Measurements from ENCODE around the gene SRRD. TPM values are rescaled to one million over a fixed set of nuclear protein-coding genes. Genes with fewer than 3 reads are reported as not detected.

SRRD gene
- total RNA-seq, 6 experiments from 2014 or later, result 11.4 to 15.2 (median 11.8) TPM

DNA sequence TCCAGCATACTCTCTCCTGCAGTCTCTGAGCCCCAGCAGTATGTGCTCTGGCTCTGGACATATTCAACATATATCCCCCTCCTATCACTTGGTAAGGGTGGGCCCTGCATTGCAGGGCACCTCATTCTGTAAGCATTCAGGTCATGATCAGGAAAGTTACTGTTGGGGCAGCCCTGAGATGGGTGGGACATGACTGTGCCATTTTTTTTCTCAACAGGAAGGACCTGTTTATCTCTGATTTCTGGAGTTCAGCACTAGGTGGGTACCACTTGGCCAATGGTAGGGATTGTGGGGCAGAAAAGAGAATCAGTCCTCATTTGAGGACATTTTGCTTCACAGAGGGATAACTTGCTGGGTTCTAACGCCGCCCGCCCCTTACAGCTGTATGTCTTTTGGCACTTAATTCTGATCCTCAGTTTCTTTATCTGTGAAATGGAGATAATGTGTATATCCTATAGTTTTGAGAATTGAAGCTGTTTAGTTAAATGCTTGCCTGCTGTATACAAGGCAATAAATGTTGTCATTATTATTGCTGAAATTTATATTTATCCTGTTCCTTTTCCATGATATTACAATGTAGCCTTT, 2.2 kb downstream of the SRRD start:
- Histone ChIP-seq H3K9me3 (no peaks in the 10 kb centered on the region), H3K4me1 (peaks cover 0 to 12% (median 0%) of the 10 kb centered on the region in 4 donors), H3K36me3 (peaks cover 0 to 33% (median 4%) of the 10 kb centered on the region in 4 donors), H3K27ac (no peak overlapping the region), H3K4me3 (no peak overlapping the region), H3K27me3 (no peaks in the 10 kb centered on the region)
- DNase-seq (no peak), ATAC-seq (no peak)
- intact Hi-C loops (cut with DNase I), result no loop called here
- TF ChIP-seq, protein P1, sequence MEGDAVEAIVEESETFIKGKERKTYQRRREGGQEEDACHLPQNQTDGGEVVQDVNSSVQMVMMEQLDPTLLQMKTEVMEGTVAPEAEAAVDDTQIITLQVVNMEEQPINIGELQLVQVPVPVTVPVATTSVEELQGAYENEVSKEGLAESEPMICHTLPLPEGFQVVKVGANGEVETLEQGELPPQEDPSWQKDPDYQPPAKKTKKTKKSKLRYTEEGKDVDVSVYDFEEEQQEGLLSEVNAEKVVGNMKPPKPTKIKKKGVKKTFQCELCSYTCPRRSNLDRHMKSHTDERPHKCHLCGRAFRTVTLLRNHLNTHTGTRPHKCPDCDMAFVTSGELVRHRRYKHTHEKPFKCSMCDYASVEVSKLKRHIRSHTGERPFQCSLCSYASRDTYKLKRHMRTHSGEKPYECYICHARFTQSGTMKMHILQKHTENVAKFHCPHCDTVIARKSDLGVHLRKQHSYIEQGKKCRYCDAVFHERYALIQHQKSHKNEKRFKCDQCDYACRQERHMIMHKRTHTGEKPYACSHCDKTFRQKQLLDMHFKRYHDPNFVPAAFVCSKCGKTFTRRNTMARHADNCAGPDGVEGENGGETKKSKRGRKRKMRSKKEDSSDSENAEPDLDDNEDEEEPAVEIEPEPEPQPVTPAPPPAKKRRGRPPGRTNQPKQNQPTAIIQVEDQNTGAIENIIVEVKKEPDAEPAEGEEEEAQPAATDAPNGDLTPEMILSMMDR (IDR thresholded peaks at IDR 0.05), result no peak
- TF ChIP-seq POLR2A (IDR thresholded peaks at IDR 0.05), result no peak
- 53% methylated on average over 3 of the region's 3 CpGs for WGBS (ENCODE audit: insufficient coverage, low coverage, low lambda C conversion rate, missing lambda C conversion rate)

- Histone ChIP-seq H3K27me3 (no peaks in the 10 kb centered on the region), H3K27ac (no peak overlapping the region), H3K36me3 (peaks cover 0 to 38% (median 9%) of the 10 kb centered on the region in 4 donors), H3K4me1 (peaks cover 0 to 12% (median 0%) of the 10 kb centered on the region in 4 donors), H3K4me3 (no peak overlapping the region), H3K9me3 (no peaks in the 10 kb centered on the region)
- intact Hi-C loops (cut with DNase I), result no loop called here
- no peak for DNase-seq
- WGBS (ENCODE audit: insufficient coverage, low coverage, low lambda C conversion rate, missing lambda C conversion rate), result 76% methylated on average over 5 of the region's 5 CpGs
- ATAC-seq, result no peak
- no peak for TF ChIP-seq POLR2A (IDR thresholded peaks at IDR 0.05)
- TF ChIP-seq, protein P1 (IDR thresholded peaks at IDR 0.05), result no peak
Observed at GRCh38 chr22:26486394-26486793, 2.7 kb downstream of the SRRD start.

DNA sequence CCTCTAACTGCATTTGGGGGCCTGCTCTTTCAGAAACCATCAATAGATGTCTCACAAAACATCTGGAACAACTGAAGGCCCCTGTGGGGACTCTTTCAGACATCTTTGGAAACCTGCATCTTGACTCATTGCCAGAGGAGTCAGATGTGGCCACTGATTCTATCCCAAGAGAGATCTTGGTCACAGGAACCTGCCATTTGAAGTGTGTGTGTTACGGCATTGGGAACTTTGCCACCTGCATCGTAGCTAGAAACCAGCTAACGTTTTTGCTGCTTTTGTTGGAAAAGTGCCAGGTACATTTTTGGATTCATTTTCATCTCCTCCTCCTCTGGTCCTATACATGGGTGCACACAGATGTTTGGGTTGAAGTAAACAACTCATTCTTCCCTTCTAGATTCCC, 4.3 kb downstream of the SRRD start:
- intact Hi-C loops (cut with DNase I), result no loop called here
- whole genome bisulfite sequencing (ENCODE audit: insufficient coverage, low coverage, low lambda C conversion rate, missing lambda C conversion rate), result 50% methylated on average over 2 of the region's 3 CpGs
- Histone ChIP-seq H3K27me3 (no peaks in the 10 kb centered on the region), H3K36me3 (peaks cover 8 to 54% (median 19%) of the 10 kb centered on the region in 4 donors), H3K4me3 (no peak overlapping the region), H3K9me3 (no peaks in the 10 kb centered on the region), H3K27ac (no peak overlapping the region), H3K4me1 (peaks cover 0 to 4% (median 0%) of the 10 kb centered on the region in 4 donors)
- DNase-seq (no peak), ATAC-seq (no peak)
- TF ChIP-seq POLR2A (IDR thresholded peaks at IDR 0.05), result no peak
- TF ChIP-seq, protein P1 (IDR thresholded peaks at IDR 0.05), result no peak

- 71% methylated on average over 4 of the region's 4 CpGs for WGBS (ENCODE audit: insufficient coverage, low coverage, low lambda C conversion rate, missing lambda C conversion rate)
- Histone ChIP-seq H3K4me3 (no peak overlapping the region), H3K27ac (no peak overlapping the region), H3K9me3 (no peaks in the 10 kb centered on the region), H3K4me1 (peaks cover 0 to 3% (median 0%) of the 10 kb centered on the region in 4 donors), H3K27me3 (no peaks in the 10 kb centered on the region), H3K36me3 (peaks cover 17 to 70% (median 31%) of the 10 kb centered on the region in 4 donors)
- intact Hi-C loops (cut with DNase I), result no loop called here
- ATAC-seq, result peak in 1 of 4 donors; percentile 11
- TF ChIP-seq POLR2A (IDR thresholded peaks at IDR 0.05), result no peak
- DNase-seq, result no peak
Observed at GRCh38 chr22:26489447-26490036, 5.9 kb downstream of the SRRD start.

GRCh38 chr22:26492220-26492619, 8.5 kb downstream of the SRRD start:
- 83% methylated on average over 5 of the region's 9 CpGs for WGBS (ENCODE audit: insufficient coverage, low coverage, low lambda C conversion rate, missing lambda C conversion rate)
- DNase-seq (no peak), ATAC-seq (no peak)
- Histone ChIP-seq H3K27me3 (no peaks in the 10 kb centered on the region), H3K4me3 (no peak overlapping the region), H3K9me3 (no peaks in the 10 kb centered on the region), H3K4me1 (no peaks in the 10 kb centered on the region), H3K27ac (no peak overlapping the region), H3K36me3 (peaks cover 17 to 90% (median 46%) of the 10 kb centered on the region in 4 donors)
- intact Hi-C loops (cut with DNase I), result no loop called here
- TF ChIP-seq POLR2A (IDR thresholded peaks at IDR 0.05), result no peak
- TF ChIP-seq, protein P1 (IDR thresholded peaks at IDR 0.05), result no peak
